HEK293 (cell line): ENCODE results near the gene CIDEB.
A peak's percentile ranks its signal among the peaks of the same experiment; 100 is the strongest.

Source experiments
- CTCF ChIA-PET: fragments of 350-600 bp; formaldehyde crosslinking; extraction: SDS; loops from one replicate; lab custom pipeline; 2021; ENCODE audit warnings: antibody characterized with exemption; lab: Yijun Ruan, JAX
- POLR2A ChIA-PET: fragments of 300-600 bp; formaldehyde crosslinking; extraction: SDS; loops from one replicate; lab custom pipeline; 2020; ENCODE audit warnings: antibody characterized with exemption, inconsistent platforms; lab: Yijun Ruan, JAX
- H3K27ac ChIP-seq: fragments of 200-500 bp; sonication (Bioruptor generic); 2 replicates; pipeline ENCODE4 v1.5.1; 2014; ENCODE audit warnings: low read depth, low read length, control low read depth, inconsistent platforms; ENCODE audit errors: extremely low read depth
- H3K36me3 ChIP-seq, 2 experiments: fragments of 200-500 bp in 1 of 2; sonication (Bioruptor generic) in 1 of 2; 1 replicate in 1 of 2; 2 replicates in 1 of 2; pipeline ENCODE4 v1.5.1; 2014 to 2017; ENCODE audit warnings: inconsistent platforms in 2 of 2, low read length in 2 of 2; ENCODE audit not compliant: control insufficient read depth in 2 of 2, insufficient read depth in 1 of 2
- H3K4me1 ChIP-seq: fragments of 200-500 bp; sonication (Bioruptor generic); 2 replicates; pipeline ENCODE4 v1.5.1; 2014; ENCODE audit warnings: mild to moderate bottlenecking, low read length, inconsistent platforms; ENCODE audit not compliant: control insufficient read depth, insufficient read depth
- H3K4me3 ChIP-seq: 2 replicates; pipeline ENCODE4 v1.5.1; 2011; ENCODE audit warnings: low read depth, mild to moderate bottlenecking, control low read depth, low read length, moderate library complexity
- H3K9me3 ChIP-seq: fragments of 200-500 bp; sonication (Bioruptor generic); 2 replicates; pipeline ENCODE4 v1.5.1; 2014; ENCODE audit warnings: low read depth, low read length, inconsistent platforms; ENCODE audit not compliant: control insufficient read depth, insufficient read depth
- AEBP2 ChIP-seq: fragments of 450-650 bp; formaldehyde crosslinking; IDR thresholded peaks from 2 replicates; pipeline ENCODE4 v1.5.1; 2016; ENCODE audit warnings: missing biosample characterization, missing genetic modification characterization, borderline replicate concordance
- GLI2 ChIP-seq: fragments of 450-650 bp; formaldehyde crosslinking; IDR thresholded peaks from 2 replicates; pipeline ENCODE4; 2017; ENCODE audit warnings: missing biosample characterization, missing genetic modification characterization, low read depth, borderline replicate concordance
- IKZF3 ChIP-seq: fragments of 450-650 bp; IDR thresholded peaks from 2 replicates; pipeline ENCODE4 v1.5.0; 2018; ENCODE audit warnings: missing biosample characterization, mild to moderate bottlenecking, missing genetic modification characterization, moderate library complexity
- PRDM1 ChIP-seq: fragments of 450-650 bp; formaldehyde crosslinking; IDR thresholded peaks from 2 replicates; pipeline ENCODE4; 2016; ENCODE audit warnings: missing biosample characterization, missing genetic modification characterization
- PRDM6 ChIP-seq: fragments of 450-650 bp; formaldehyde crosslinking; IDR thresholded peaks from 2 replicates; pipeline ENCODE4 v1.5.1; 2017; ENCODE audit warnings: missing biosample characterization, missing genetic modification characterization
- REST ChIP-seq: fragments of 450-650 bp; formaldehyde crosslinking; IDR thresholded peaks from 2 replicates; pipeline ENCODE4 v1.5.1; 2016; ENCODE audit warnings: missing biosample characterization, missing genetic modification characterization
- SCRT1 ChIP-seq: fragments of 450-650 bp; formaldehyde crosslinking; IDR thresholded peaks from 2 replicates; pipeline ENCODE4 v1.5.1; 2016; ENCODE audit warnings: missing biosample characterization, missing genetic modification characterization, borderline replicate concordance
- SCRT2 ChIP-seq: fragments of 450-650 bp; formaldehyde crosslinking; IDR thresholded peaks from 2 replicates; pipeline ENCODE4 v1.5.1; 2016; ENCODE audit warnings: missing biosample characterization, missing genetic modification characterization
- ZBTB1 ChIP-seq: fragments of 450-650 bp; formaldehyde crosslinking; IDR thresholded peaks from 2 replicates; pipeline ENCODE4 v1.5.1; 2016; ENCODE audit warnings: missing biosample characterization, missing genetic modification characterization
- ZEB2 ChIP-seq: fragments of 450-650 bp; formaldehyde crosslinking; IDR thresholded peaks from 2 replicates; pipeline ENCODE4 v1.5.1; 2016; ENCODE audit warnings: missing biosample characterization, missing genetic modification characterization
- ZNF155 ChIP-seq: fragments of 450-650 bp; formaldehyde crosslinking; IDR thresholded peaks from 2 replicates; pipeline ENCODE4 v1.5.1; 2016; ENCODE audit warnings: missing biosample characterization, missing genetic modification characterization
- ZNF174 ChIP-seq: fragments of 450-650 bp; formaldehyde crosslinking; IDR thresholded peaks from 2 replicates; pipeline ENCODE4 v1.5.0; 2017; ENCODE audit warnings: missing biosample characterization, mild to moderate bottlenecking, missing genetic modification characterization
- ZNF184 ChIP-seq: fragments of 450-650 bp; IDR thresholded peaks from 2 replicates; pipeline ENCODE4 v1.5.1; 2018; ENCODE audit warnings: missing biosample characterization, mild to moderate bottlenecking, missing genetic modification characterization
- ZNF19 ChIP-seq: fragments of 450-650 bp; formaldehyde crosslinking; IDR thresholded peaks from 2 replicates; pipeline ENCODE4; 2016; ENCODE audit warnings: missing biosample characterization, missing genetic modification characterization, low read depth
- ZNF202 ChIP-seq: fragments of 450-650 bp; formaldehyde crosslinking; IDR thresholded peaks from 2 replicates; pipeline ENCODE4 v1.5.1; 2016; ENCODE audit warnings: missing biosample characterization, missing genetic modification characterization, borderline replicate concordance
- ZNF223 ChIP-seq: fragments of 450-650 bp; formaldehyde crosslinking; IDR thresholded peaks from 2 replicates; pipeline ENCODE4 v1.5.1; 2016; ENCODE audit warnings: missing biosample characterization, missing genetic modification characterization
- ZNF26 ChIP-seq: fragments of 450-650 bp; formaldehyde crosslinking; IDR thresholded peaks from 2 replicates; pipeline ENCODE4 v1.5.1; 2016; ENCODE audit warnings: missing biosample characterization, missing genetic modification characterization
- ZNF292 ChIP-seq: fragments of 450-650 bp; formaldehyde crosslinking; IDR thresholded peaks from 2 replicates; pipeline ENCODE4 v1.5.1; 2016; ENCODE audit warnings: low read depth, missing biosample characterization, missing genetic modification characterization, borderline replicate concordance
- ZNF362 ChIP-seq: fragments of 450-650 bp; formaldehyde crosslinking; IDR thresholded peaks from 2 replicates; pipeline ENCODE4 v1.5.1; 2016; ENCODE audit warnings: missing biosample characterization, missing genetic modification characterization
- ZNF398 ChIP-seq: fragments of 450-650 bp; formaldehyde crosslinking; IDR thresholded peaks from 2 replicates; pipeline ENCODE4 v1.5.1; 2017; ENCODE audit warnings: missing biosample characterization, missing genetic modification characterization
- ZNF530 ChIP-seq: fragments of 450-650 bp; formaldehyde crosslinking; IDR thresholded peaks from 2 replicates; pipeline ENCODE4 v1.5.1; 2016; ENCODE audit warnings: low read depth, missing biosample characterization, missing genetic modification characterization
- ZNF624 ChIP-seq: fragments of 450-650 bp; formaldehyde crosslinking; IDR thresholded peaks from 2 replicates; pipeline ENCODE4 v1.5.1; 2017; ENCODE audit warnings: missing biosample characterization, missing genetic modification characterization
- ZNF654 ChIP-seq: fragments of 450-650 bp; formaldehyde crosslinking; IDR thresholded peaks from 2 replicates; pipeline ENCODE4 v1.5.1; 2016; ENCODE audit warnings: low read depth, missing biosample characterization, missing genetic modification characterization
- ZNF660 ChIP-seq: fragments of 450-650 bp; IDR thresholded peaks from 2 replicates; pipeline ENCODE4 v1.5.1; 2018; ENCODE audit warnings: missing biosample characterization, mild to moderate bottlenecking, missing genetic modification characterization
- ZNF664 ChIP-seq: fragments of 450-650 bp; formaldehyde crosslinking; IDR thresholded peaks from 2 replicates; pipeline ENCODE4 v1.5.1; 2016; ENCODE audit warnings: missing biosample characterization, missing genetic modification characterization
- ZNF670 ChIP-seq: fragments of 450-650 bp; formaldehyde crosslinking; IDR thresholded peaks from 2 replicates; pipeline ENCODE4 v1.5.1; 2016; ENCODE audit warnings: missing biosample characterization, missing genetic modification characterization, low read depth

Gene CIDEB

GRCh38 chr14:24297190-24297964, 10.4 kb downstream of the CIDEB start:
- Histone ChIP-seq H3K4me1 (peaks cover 12% of the 10 kb centered on the region), H3K27ac (no peak overlapping the region), H3K9me3 (no peaks in the 10 kb centered on the region), H3K36me3 (peaks cover 20 to 44% of the 10 kb centered on the region in 2 experiments), H3K4me3 (no peak overlapping the region)
- ChIA-PET POLR2A (interaction anchor here (0.6 to 5.4 kb wide), 5 partner anchors 11 to 83 kb away, joined by 3 to 62 read pairs (median 5); partner anchors contain the start of genes CIDEB, RABGGTA and TINF2), CTCF (interaction anchor here (0.5 to 5.7 kb wide), 41 partner anchors 8 to 831 kb away, joined by 3 to 133 read pairs (median 4); partner anchors contain the start of genes ADCY4, CHMP4A, CIDEB and IPO4)
- TF ChIP-seq ZNF530 (tag by site-specific recombination) (no peak), ZNF670 (tag by site-specific recombination) (no peak), ZNF624 (tag by site-specific recombination) (no peak), ZBTB1 (no peak), PRDM1 (peak; percentile 96), ZNF362 (tag by site-specific recombination) (no peak), ZNF654 (tag by site-specific recombination) (peak; percentile 46), REST (no peak), ZNF174 (tag by site-specific recombination) (no peak), ZNF155 (tag by site-specific recombination) (no peak), ZNF26 (tag by site-specific recombination) (no peak), ZNF398 (tag by site-specific recombination) (peak; percentile 10; the same call in 1 of the 2 replicates), PRDM6 (tag by site-specific recombination) (no peak), ZNF664 (tag by site-specific recombination) (no peak), SCRT2 (tag by site-specific recombination) (no peak), ZNF223 (tag by site-specific recombination) (no peak), ZNF184 (no peak), IKZF3 (no peak), ZNF292 (tag by site-specific recombination) (no peak), GLI2 (tag by site-specific recombination) (no peak), ZNF19 (tag by site-specific recombination) (no peak), ZNF660 (no peak), SCRT1 (no peak), AEBP2 (tag by site-specific recombination) (no peak), ZNF202 (no peak), ZEB2 (tag by site-specific recombination) (no peak)
